ENCODE results near the gene NACC2. TPM values are rescaled to one million over a fixed set of nuclear protein-coding genes. Genes with fewer than 3 reads are reported as not detected.

Gene NACC2
- polyA plus RNA-seq, 3 donors: 8.1 to 32.4 (median 8.7) TPM

DNA sequence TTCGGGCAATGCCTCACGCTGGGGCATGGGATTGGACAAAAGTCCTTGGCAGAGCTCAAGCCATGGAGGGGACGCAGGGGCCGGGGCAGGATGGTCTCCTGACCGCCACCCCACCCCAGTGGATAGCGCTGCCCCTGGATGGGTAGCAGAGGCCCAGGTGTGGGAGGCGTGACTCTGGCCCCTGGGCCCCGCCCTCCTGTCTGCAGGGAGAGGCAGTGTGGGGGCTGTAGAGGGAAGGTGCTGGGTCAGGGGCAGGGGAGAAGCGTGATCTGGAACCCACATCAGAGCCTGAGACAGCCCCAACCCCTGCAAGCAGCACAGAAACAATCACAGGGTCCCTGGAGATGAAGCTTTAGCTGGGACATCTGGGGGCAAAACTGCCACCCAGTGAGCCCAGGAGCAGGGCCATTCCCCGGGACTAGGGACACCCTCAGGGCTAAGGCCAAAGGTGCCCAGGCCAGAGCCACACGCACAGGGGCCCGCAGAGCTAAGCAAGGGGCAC is 36.2 kb downstream of the NACC2 start:
- peaks cover 0 to 2% (median 0%) of the 10 kb centered on the region in 7 donors for H3K9me3 Mint-ChIP-seq
- H3K79me2 ChIP-seq (ENCODE audit: insufficient read depth, low read length): peaks cover 98% of the 10 kb centered on the region
- H3K4me2 ChIP-seq (replicated peaks; ENCODE audit: extremely low read depth, low read length, poor library complexity, severe bottlenecking): no peak overlapping the region
- intact Hi-C loops (cut with micrococcal nuclease): no loop called here
- 98% methylated on average over 10 of the region's 12 CpGs for WGBS (ENCODE audit: insufficient coverage)
- H3K27me3 ChIP-seq (ENCODE audit: control insufficient read depth in 2 of 2, insufficient read depth in 2 of 2, low read length in 2 of 2): no peaks in the 10 kb centered on the region
- peaks cover 0 to 3% (median 0%) of the 10 kb centered on the region in 3 donors for H3K27me3 Mint-ChIP-seq (ENCODE audit: low read depth in 3 of 3)
- no peak overlapping the region for H3K27ac ChIP-seq (ENCODE audit: low read depth in 1 of 2, low read length in 2 of 2)
- H3K27ac Mint-ChIP-seq: no peak overlapping the region
- no peak overlapping the region for H3K4me3 ChIP-seq (replicated peaks in 1 of 3; ENCODE audit: low read depth in 2 of 3, low read length in 3 of 3)
- no peak overlapping the region for H3K9ac ChIP-seq (ENCODE audit: insufficient read depth, low read length, poor library complexity, severe bottlenecking)
- no peak overlapping the region for H2AFZ ChIP-seq (ENCODE audit: insufficient read depth, low read depth, low read length, poor library complexity, severe bottlenecking)
- peaks cover 75% of the 10 kb centered on the region for H3K4me1 Mint-ChIP-seq
- TF ChIP-seq, protein P1, sequence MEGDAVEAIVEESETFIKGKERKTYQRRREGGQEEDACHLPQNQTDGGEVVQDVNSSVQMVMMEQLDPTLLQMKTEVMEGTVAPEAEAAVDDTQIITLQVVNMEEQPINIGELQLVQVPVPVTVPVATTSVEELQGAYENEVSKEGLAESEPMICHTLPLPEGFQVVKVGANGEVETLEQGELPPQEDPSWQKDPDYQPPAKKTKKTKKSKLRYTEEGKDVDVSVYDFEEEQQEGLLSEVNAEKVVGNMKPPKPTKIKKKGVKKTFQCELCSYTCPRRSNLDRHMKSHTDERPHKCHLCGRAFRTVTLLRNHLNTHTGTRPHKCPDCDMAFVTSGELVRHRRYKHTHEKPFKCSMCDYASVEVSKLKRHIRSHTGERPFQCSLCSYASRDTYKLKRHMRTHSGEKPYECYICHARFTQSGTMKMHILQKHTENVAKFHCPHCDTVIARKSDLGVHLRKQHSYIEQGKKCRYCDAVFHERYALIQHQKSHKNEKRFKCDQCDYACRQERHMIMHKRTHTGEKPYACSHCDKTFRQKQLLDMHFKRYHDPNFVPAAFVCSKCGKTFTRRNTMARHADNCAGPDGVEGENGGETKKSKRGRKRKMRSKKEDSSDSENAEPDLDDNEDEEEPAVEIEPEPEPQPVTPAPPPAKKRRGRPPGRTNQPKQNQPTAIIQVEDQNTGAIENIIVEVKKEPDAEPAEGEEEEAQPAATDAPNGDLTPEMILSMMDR (IDR thresholded peaks at IDR 0.05): no peak
- H3K36me3 Mint-ChIP-seq: peaks cover 35 to 45% of the 10 kb centered on the region in 2 donors
- H4K20me1 ChIP-seq (ENCODE audit: insufficient read depth, low read length): peaks cover 82% of the 10 kb centered on the region
- DNase-seq: no peak
- peaks cover 74 to 79% of the 10 kb centered on the region in 2 donors for H3K4me1 ChIP-seq (ENCODE audit: control insufficient read depth in 1 of 2, insufficient read depth in 2 of 2, low read length in 2 of 2)
- H3K9me3 ChIP-seq (replicated peaks in 1 of 2; ENCODE audit: control insufficient read depth in 1 of 2, insufficient read depth in 1 of 2, low read length in 2 of 2): no peaks in the 10 kb centered on the region
- no peak overlapping the region for H3K4me3 Mint-ChIP-seq
- H3K36me3 ChIP-seq (replicated peaks in 1 of 2; ENCODE audit: control insufficient read depth in 1 of 2, insufficient read depth in 2 of 2, low read length in 2 of 2): peaks cover 8 to 14% of the 10 kb centered on the region in 2 donors

DNA sequence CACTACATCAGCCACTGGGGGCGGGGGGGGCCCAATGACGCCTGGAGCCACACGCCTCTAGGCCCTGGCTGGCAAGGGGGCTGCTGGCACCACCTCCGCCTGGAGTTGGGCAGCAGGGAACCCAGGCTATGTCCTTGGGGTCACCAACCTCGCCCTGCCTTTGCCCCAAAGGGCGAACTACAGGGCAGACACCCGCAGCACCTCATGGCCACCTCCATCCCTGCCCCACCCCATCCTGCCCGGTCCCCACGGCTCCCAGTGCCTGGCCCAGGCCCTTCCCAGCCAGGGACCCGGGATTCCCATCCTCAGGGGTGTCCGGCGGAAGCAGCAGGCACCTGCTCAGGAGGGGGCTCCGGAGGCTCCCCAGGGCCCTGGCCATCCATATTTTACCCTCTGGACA is 37.0 kb downstream of the NACC2 start:
- peaks cover 8 to 11% of the 10 kb centered on the region in 2 donors for H3K36me3 ChIP-seq (replicated peaks in 1 of 2; ENCODE audit: control insufficient read depth in 1 of 2, insufficient read depth in 2 of 2, low read length in 2 of 2)
- TF ChIP-seq, protein P1 (IDR thresholded peaks at IDR 0.05): no peak
- intact Hi-C loops (cut with micrococcal nuclease): no loop called here
- H3K27me3 ChIP-seq (ENCODE audit: control insufficient read depth in 2 of 2, insufficient read depth in 2 of 2, low read length in 2 of 2): no peaks in the 10 kb centered on the region
- H3K9ac ChIP-seq (ENCODE audit: insufficient read depth, low read length, poor library complexity, severe bottlenecking): no peak overlapping the region
- peaks cover 98% of the 10 kb centered on the region for H3K79me2 ChIP-seq (ENCODE audit: insufficient read depth, low read length)
- no peak overlapping the region for H3K27ac Mint-ChIP-seq
- peaks cover 0 to 3% (median 0%) of the 10 kb centered on the region in 3 donors for H3K27me3 Mint-ChIP-seq (ENCODE audit: low read depth in 3 of 3)
- no peak overlapping the region for H3K27ac ChIP-seq (ENCODE audit: low read depth in 1 of 2, low read length in 2 of 2)
- WGBS (ENCODE audit: insufficient coverage): 92% methylated on average over 12 of the region's 13 CpGs
- no peak overlapping the region for H3K4me2 ChIP-seq (replicated peaks; ENCODE audit: extremely low read depth, low read length, poor library complexity, severe bottlenecking)
- H3K4me1 Mint-ChIP-seq: peaks cover 82% of the 10 kb centered on the region
- H3K4me3 ChIP-seq (replicated peaks in 1 of 3; ENCODE audit: low read depth in 2 of 3, low read length in 3 of 3): no peak overlapping the region
- H3K9me3 Mint-ChIP-seq: peaks cover 0 to 2% (median 0%) of the 10 kb centered on the region in 7 donors
- H3K4me3 Mint-ChIP-seq: no peak overlapping the region
- H3K36me3 Mint-ChIP-seq: peaks cover 31 to 37% of the 10 kb centered on the region in 2 donors
- no peak overlapping the region for H2AFZ ChIP-seq (ENCODE audit: insufficient read depth, low read depth, low read length, poor library complexity, severe bottlenecking)
- H3K4me1 ChIP-seq (ENCODE audit: control insufficient read depth in 1 of 2, insufficient read depth in 2 of 2, low read length in 2 of 2): peaks cover 81 to 86% of the 10 kb centered on the region in 2 donors
- H3K9me3 ChIP-seq (replicated peaks in 1 of 2; ENCODE audit: control insufficient read depth in 1 of 2, insufficient read depth in 1 of 2, low read length in 2 of 2): no peaks in the 10 kb centered on the region
- peaks cover 89% of the 10 kb centered on the region for H4K20me1 ChIP-seq (ENCODE audit: insufficient read depth, low read length)
- DNase-seq: no peak

All from CD14-positive monocyte (primary cell).